ENCODE data around the gene RAPGEF4. TPM values are rescaled to one million over a fixed set of nuclear protein-coding genes. Genes with fewer than 3 reads are reported as not detected.

RAPGEF4 gene
- total RNA-seq, 1 experiment from 2014 or later, result 1.4 TPM

- Histone ChIP-seq H3K27ac (ENCODE audit: insufficient read length, low read depth, low read length) (no peak overlapping the region), H3K4me2 (ENCODE audit: insufficient read depth, insufficient read length, low read length) (no peak overlapping the region), H2BK120ac (ENCODE audit: low read depth, low read length, poor library complexity, severe bottlenecking) (no peak overlapping the region), H3K4ac (ENCODE audit: low read depth, low read length) (no peak overlapping the region), H3K4me1 (ENCODE audit: insufficient read depth, low read length) (no peaks in the 10 kb centered on the region), H3K14ac (ENCODE audit: insufficient read depth, low read length) (no peak overlapping the region), H2BK5ac (ENCODE audit: insufficient read length, low read length) (no peak overlapping the region), H2BK20ac (ENCODE audit: low read depth, low read length, poor library complexity, severe bottlenecking) (no peak overlapping the region), H4K91ac (ENCODE audit: insufficient read length, low read depth, low read length) (no peak overlapping the region), H2BK12ac (ENCODE audit: insufficient read length, low read depth, low read length) (no peak overlapping the region), H3K27me3 (ENCODE audit: insufficient read depth, low read length) (no peaks in the 10 kb centered on the region), H4K20me1 (ENCODE audit: control insufficient read depth, insufficient read depth, insufficient read length) (no peaks in the 10 kb centered on the region), H3K79me1 (ENCODE audit: insufficient read depth, low read depth, low read length, poor library complexity, severe bottlenecking) (no peaks in the 10 kb centered on the region), H3K23me2 (ENCODE audit: insufficient read length, low read depth, low read length, poor library complexity, severe bottlenecking) (no peaks in the 10 kb centered on the region), H3K79me2 (ENCODE audit: insufficient read depth, low read length) (no peaks in the 10 kb centered on the region), H3K18ac (ENCODE audit: insufficient read length, low read depth, low read length) (no peak overlapping the region), H3K9me3 (ENCODE audit: control insufficient read depth, low read depth, low read length) (no peaks in the 10 kb centered on the region), H4K8ac (replicated peaks; ENCODE audit: insufficient read length, low read depth, low read length) (no peak overlapping the region), H3T11ph (ENCODE audit: low read length) (no peak overlapping the region), H3K56ac (ENCODE audit: insufficient read length, low read depth, low read length) (no peak overlapping the region), H3K23ac (ENCODE audit: insufficient read length, low read depth, low read length) (no peak overlapping the region), H4K5ac (ENCODE audit: insufficient read length, low read depth, low read length) (no peak overlapping the region), H3K9ac (ENCODE audit: extremely low read depth, insufficient read length, low read length) (no peak overlapping the region), H2AK5ac (ENCODE audit: insufficient read length, low read length) (no peak overlapping the region), H2BK15ac (ENCODE audit: low read depth, low read length) (no peak overlapping the region), H2AFZ (ENCODE audit: low read length) (no peak overlapping the region)
- no peak for DNase-seq
- no CpG with 5 or more reads among the region's 1 CpG for WGBS (ENCODE audit: extremely low coverage, insufficient read length, low lambda C conversion rate)
- no peaks in the 10 kb centered on the region; a peak in 1 of 4 replicates for H3K4me1 Mint-ChIP-seq
- no peaks in the 10 kb centered on the region for H3K36me3 Mint-ChIP-seq (ENCODE audit: insufficient read depth in 1 of 3, low read depth in 3 of 3)
- no peak for TF ChIP-seq CTCF (conservative IDR thresholded peaks at IDR 0.05)
- H3K4me3 Mint-ChIP-seq, result no peak overlapping the region
- no peaks in the 10 kb centered on the region for H3K27me3 Mint-ChIP-seq (ENCODE audit: low read depth)
- H3K27ac Mint-ChIP-seq, result no peak overlapping the region
- peaks cover 0 to 2% of the 10 kb centered on the region in 2 experiments; a peak in 1 of 5 replicates for H3K9me3 Mint-ChIP-seq
These were observed 122.8 kb downstream of the RAPGEF4 start for GRCh38 chr2:172858473-172858745.
